ENCODE results near the gene BCR.

Gene BCR

DNA sequence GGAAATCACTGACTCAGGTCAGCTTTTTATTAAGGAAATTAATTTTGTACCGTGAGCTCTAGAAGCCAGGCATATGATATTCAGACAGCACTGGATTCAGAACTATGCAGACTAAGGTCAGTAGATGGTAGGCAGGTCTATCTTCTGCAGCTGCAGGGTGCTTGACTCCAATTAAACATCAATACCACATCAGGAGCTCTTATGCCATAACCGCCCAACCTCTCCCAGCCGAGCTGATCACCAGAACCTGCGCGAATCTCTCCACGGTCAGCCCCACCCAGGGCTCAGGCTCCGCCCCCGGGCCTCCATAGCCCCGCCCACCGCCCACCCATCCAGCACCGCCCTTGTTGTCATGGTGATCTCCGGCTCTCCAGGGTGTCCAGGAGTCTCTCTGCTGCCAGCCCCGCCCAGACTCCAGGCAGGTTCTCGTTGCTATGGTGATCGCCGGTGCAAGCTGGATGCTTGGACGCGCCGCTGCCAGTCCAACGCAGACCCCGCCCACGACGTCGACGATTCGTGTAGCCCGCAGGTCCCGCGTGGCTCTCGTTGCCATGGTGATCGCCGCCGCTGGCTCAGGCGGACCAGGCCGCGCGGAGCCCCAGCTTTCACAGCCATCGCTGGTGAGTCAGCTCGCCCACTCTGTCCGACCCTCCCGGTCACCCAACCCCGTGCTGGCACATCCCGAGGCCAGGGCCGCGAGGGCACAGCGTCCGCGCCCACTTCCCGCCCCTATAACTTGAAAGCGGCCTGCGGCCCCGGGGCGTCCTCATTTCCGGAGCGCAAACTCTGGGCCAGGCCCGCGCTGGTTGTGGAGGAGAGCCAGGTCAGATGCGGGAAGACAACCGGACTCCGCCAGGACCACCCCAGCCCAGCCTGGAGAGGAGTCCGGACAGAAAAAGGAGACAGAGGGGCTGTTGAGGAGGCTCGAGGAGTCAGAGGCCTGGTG is 35.1 kb upstream of the BCR start, which contains the start of gene RAB36:
Gene RAB36 (plus strand): TSS at position 546 of the 946 bp plus-strand sequence. CDS start 1,140 bp downstream, outside the sequence.
- H3K9me3 Mint-ChIP-seq (ENCODE audit: low read depth): no peaks in the 10 kb centered on the region
- peak within 1 kb of the TSS; percentile 22 for H3K27ac Mint-ChIP-seq
- H3K27me3 Mint-ChIP-seq: no peaks in the 10 kb centered on the region
- H3K4me1 Mint-ChIP-seq (ENCODE audit: low read depth): peaks cover 48% of the 10 kb centered on the region
- no peaks in the 10 kb centered on the region for H3K36me3 Mint-ChIP-seq
- H3K4me3 Mint-ChIP-seq: peak within 1 kb of the TSS; percentile 76

- no peak overlapping the region for H3K27ac Mint-ChIP-seq
- H3K27me3 Mint-ChIP-seq: no peaks in the 10 kb centered on the region
- H3K9me3 Mint-ChIP-seq (ENCODE audit: low read depth): no peaks in the 10 kb centered on the region
- no peak overlapping the region for H3K4me3 Mint-ChIP-seq
- peaks cover 41% of the 10 kb centered on the region for H3K4me1 Mint-ChIP-seq (ENCODE audit: low read depth)
- H3K36me3 Mint-ChIP-seq: no peaks in the 10 kb centered on the region
These were observed 34.3 kb upstream of the BCR start for GRCh38 chr22:23145878-23146470.

DNA sequence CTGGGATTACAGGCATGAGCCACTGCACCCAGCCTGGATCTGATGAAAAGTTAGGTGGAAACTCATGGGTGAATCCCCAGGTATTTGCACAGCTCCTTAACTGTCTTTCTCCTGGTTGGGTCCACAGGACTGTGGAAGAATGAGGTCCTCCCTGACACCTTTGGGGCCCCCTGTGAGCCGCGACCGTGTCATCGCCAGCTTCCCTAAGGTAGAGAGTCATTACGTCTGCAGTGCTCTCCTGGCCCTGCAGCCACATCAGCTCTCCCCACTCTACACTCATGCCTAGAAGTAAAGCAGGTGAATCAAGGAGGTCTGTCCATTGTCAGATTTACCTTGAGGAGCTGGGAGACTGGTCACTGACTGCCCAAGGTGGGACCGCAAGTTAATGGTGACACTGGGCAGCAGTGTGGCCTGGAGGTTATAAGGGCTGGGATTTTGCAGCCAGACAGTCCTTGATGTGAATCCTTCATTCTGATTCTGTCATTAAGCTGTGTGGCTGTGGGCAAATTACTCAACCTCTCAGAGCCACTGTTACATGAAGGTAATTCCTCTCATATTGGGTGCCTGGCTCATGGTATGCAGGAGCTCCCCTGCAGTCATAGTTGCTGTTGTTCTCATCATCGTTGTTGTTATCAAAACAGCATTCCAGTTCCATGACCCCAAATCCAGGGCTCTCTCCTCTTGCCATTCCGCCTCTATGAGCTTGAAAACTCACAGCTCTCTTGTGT is 33.7 kb upstream of the BCR start:
- no peak overlapping the region for H3K27ac Mint-ChIP-seq
- no peaks in the 10 kb centered on the region for H3K9me3 Mint-ChIP-seq (ENCODE audit: low read depth)
- no peaks in the 10 kb centered on the region for H3K27me3 Mint-ChIP-seq
- H3K36me3 Mint-ChIP-seq: no peaks in the 10 kb centered on the region
- H3K4me3 Mint-ChIP-seq: no peak overlapping the region
- H3K4me1 Mint-ChIP-seq (ENCODE audit: low read depth): peaks cover 36% of the 10 kb centered on the region

DNA sequence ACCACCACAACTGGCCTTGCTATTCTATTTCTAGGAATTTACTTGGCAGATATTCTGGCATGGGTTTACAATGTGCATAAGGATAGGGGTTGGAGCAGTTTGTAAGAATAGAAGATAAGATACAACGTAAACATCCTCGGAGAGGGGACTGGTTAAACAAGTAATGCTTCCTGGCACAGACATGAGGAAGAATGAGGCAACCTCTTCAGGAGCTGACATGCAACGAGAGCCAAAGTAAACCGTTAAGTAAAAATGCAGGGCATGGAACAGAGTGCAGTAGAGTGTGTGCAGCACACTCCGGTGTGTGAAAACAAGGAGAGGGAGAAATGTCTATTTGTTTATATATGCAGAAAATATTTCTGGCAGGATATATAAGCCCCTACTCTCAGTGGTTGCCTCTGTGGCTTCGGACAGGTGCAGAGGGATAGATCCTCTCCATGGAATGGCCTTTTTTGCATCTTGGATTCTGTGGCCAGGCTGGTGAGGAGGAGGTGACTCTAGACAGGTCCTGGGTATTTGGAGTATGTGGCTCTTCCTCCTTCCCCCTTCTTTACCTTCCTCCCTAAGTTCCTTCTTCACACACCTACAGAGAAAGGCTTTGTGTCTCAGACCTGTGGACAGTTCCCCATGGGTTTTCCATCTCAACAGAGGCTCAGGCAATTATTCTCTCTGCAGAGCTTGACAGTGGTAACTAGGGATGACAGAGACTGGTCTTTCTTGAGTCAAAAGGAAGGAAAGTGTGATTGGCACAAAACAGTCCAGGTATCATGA is 32.5 kb upstream of the BCR start:
- H3K27ac Mint-ChIP-seq: no peak overlapping the region
- no peaks in the 10 kb centered on the region for H3K27me3 Mint-ChIP-seq
- H3K4me3 Mint-ChIP-seq: no peak overlapping the region
- peaks cover 28% of the 10 kb centered on the region for H3K4me1 Mint-ChIP-seq (ENCODE audit: low read depth)
- H3K9me3 Mint-ChIP-seq (ENCODE audit: low read depth): no peaks in the 10 kb centered on the region
- H3K36me3 Mint-ChIP-seq: no peaks in the 10 kb centered on the region

DNA sequence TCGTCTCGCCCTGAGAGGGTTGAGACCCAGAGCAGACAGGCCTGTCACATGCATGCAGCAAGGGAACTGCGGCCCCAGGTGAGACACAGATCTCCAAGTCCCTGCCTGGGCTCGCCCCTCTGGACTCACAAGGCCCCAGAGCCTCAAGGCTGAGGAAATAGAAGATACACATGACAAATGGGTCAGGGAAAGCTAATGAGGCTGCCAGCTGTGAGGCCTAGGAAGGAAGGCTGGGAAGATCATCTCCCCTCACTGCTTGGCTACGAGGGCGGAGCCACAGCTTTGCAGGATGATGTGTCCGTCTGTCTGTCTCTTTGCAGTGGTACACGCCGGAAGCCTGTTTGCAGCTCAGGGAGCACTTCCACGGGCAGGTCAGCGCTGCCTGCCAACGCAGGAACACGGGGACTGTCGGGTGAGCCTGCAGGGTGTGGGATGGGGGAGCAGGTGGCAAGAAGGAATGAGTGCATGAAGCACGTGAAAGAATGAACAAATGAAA is 30.5 kb upstream of the BCR start:
- H3K27ac Mint-ChIP-seq: no peak overlapping the region
- no peak overlapping the region for H3K4me3 Mint-ChIP-seq
- H3K36me3 Mint-ChIP-seq: no peaks in the 10 kb centered on the region
- H3K27me3 Mint-ChIP-seq: no peaks in the 10 kb centered on the region
- peaks cover 27% of the 10 kb centered on the region for H3K4me1 Mint-ChIP-seq (ENCODE audit: low read depth)
- no peaks in the 10 kb centered on the region for H3K9me3 Mint-ChIP-seq (ENCODE audit: low read depth)

DNA sequence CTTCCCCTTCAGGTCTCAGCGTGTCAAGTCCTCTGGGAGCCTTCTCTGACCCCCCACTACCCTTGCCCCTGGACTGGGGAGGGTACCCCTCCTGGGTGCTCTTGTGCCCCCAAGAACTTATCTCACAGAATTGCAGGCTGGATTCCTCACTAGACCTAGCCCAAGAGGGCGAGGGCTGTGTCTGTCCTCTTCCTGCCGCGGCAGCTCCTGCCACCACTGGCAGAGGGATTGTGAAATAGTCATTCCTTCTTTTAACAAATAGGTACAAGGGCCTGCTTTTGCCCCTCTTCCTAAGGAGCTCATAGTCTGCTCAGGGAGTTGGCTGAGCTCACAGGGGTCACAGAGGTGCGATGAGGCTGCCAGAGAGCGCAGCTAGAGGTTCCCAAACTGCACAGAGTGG is 29.5 kb upstream of the BCR start:
- Mint-ChIP-seq H3K27me3 (no peaks in the 10 kb centered on the region), H3K4me3 (no peak overlapping the region), H3K4me1 (ENCODE audit: low read depth) (peaks cover 19% of the 10 kb centered on the region), H3K9me3 (ENCODE audit: low read depth) (no peaks in the 10 kb centered on the region), H3K27ac (no peak overlapping the region), H3K36me3 (no peaks in the 10 kb centered on the region)

- H3K27me3 Mint-ChIP-seq: no peaks in the 10 kb centered on the region
- H3K4me3 Mint-ChIP-seq: no peak overlapping the region
- H3K36me3 Mint-ChIP-seq: no peaks in the 10 kb centered on the region
- no peak overlapping the region for H3K27ac Mint-ChIP-seq
- peaks cover 15% of the 10 kb centered on the region for H3K4me1 Mint-ChIP-seq (ENCODE audit: low read depth)
- no peaks in the 10 kb centered on the region for H3K9me3 Mint-ChIP-seq (ENCODE audit: low read depth)
These were observed 28.5 kb upstream of the BCR start for GRCh38 chr22:23151827-23152226.

DNA sequence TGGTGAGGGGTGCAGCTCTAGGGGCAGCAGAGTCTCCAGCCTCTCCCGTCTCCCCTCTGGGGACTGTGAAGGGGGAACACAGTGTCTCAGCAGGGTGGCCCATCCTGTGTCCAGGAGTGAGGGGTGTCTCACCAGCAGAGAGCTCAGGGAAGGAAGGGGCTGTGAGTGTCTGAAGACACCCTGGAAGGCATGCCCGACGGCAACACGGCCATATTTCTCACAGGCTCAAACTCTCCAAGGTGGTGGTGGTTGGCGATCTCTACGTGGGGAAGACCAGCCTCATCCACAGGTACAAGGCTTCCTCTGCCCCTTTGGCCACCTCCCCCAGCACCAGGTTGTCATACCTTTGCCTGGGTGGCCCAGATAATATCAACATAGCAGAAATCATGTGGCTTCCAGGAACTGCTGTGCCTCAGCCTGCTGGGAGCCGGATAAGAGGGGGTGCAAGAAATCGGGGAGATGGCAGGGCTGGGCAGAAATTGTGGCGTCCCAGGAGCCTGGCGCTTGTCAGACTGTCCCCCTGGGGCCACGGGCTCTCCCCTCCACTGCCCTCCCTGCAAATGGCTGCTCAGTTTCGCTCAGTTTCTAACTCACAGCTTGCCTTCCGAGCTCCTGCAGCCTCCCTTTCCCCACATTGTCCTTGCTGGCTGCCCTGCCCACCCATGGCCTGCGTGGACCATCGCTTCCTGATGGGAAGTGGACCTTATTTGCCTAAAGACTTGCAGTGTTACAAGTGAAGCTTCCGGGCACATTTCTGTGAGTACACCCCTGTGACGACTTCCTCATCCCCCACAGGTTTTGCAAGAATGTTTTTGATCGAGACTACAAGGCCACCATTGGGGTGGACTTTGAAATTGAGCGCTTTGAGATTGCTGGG is 27.8 kb upstream of the BCR start:
- H3K4me1 Mint-ChIP-seq (ENCODE audit: low read depth): peaks cover 15% of the 10 kb centered on the region
- no peaks in the 10 kb centered on the region for H3K9me3 Mint-ChIP-seq (ENCODE audit: low read depth)
- no peaks in the 10 kb centered on the region for H3K27me3 Mint-ChIP-seq
- peak overlapping the region; percentile 54 for H3K4me3 Mint-ChIP-seq
- no peaks in the 10 kb centered on the region for H3K36me3 Mint-ChIP-seq
- peak overlapping the region; percentile 86 for H3K27ac Mint-ChIP-seq

- H3K9me3 Mint-ChIP-seq (ENCODE audit: low read depth): no peaks in the 10 kb centered on the region
- no peak overlapping the region for H3K27ac Mint-ChIP-seq
- H3K4me3 Mint-ChIP-seq: no peak overlapping the region
- peaks cover 15% of the 10 kb centered on the region for H3K4me1 Mint-ChIP-seq (ENCODE audit: low read depth)
- H3K36me3 Mint-ChIP-seq: no peaks in the 10 kb centered on the region
- no peaks in the 10 kb centered on the region for H3K27me3 Mint-ChIP-seq
These were observed 26.3 kb upstream of the BCR start for GRCh38 chr22:23153994-23154393.

DNA sequence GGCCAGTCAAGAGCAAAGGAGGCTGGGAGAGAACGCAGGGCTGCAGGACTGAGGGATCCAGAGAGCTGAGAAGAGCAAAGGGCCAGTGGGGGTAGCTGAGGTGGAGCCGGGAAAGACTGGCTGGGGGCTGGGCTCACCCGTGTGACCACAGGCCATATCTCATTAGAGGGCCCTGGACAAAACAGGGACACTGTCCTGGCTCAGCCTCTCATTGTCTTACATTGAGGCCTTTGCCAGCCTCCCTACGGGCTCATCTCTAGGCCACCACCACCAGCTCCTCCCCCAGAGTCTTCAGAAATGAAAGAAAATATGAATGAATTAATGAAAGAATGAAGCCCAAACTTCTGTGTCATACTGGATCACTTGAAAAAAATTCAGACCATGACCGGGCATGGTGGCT is 25.8 kb upstream of the BCR start:
- no peaks in the 10 kb centered on the region for H3K9me3 Mint-ChIP-seq (ENCODE audit: low read depth)
- H3K4me3 Mint-ChIP-seq: no peak overlapping the region
- peaks cover 15% of the 10 kb centered on the region for H3K4me1 Mint-ChIP-seq (ENCODE audit: low read depth)
- no peaks in the 10 kb centered on the region for H3K36me3 Mint-ChIP-seq
- no peak overlapping the region for H3K27ac Mint-ChIP-seq
- no peaks in the 10 kb centered on the region for H3K27me3 Mint-ChIP-seq

GRCh38 chr22:23155143-23155542 is 25.2 kb upstream of the BCR start:
- H3K4me1 Mint-ChIP-seq (ENCODE audit: low read depth): peaks cover 15% of the 10 kb centered on the region
- H3K27ac Mint-ChIP-seq: no peak overlapping the region
- H3K9me3 Mint-ChIP-seq (ENCODE audit: low read depth): no peaks in the 10 kb centered on the region
- H3K27me3 Mint-ChIP-seq: no peaks in the 10 kb centered on the region
- no peaks in the 10 kb centered on the region for H3K36me3 Mint-ChIP-seq
- H3K4me3 Mint-ChIP-seq: no peak overlapping the region

GRCh38 chr22:23155831-23156230 is 24.5 kb upstream of the BCR start:
- H3K27ac Mint-ChIP-seq: no peak overlapping the region
- peaks cover 15% of the 10 kb centered on the region for H3K4me1 Mint-ChIP-seq (ENCODE audit: low read depth)
- no peaks in the 10 kb centered on the region for H3K9me3 Mint-ChIP-seq (ENCODE audit: low read depth)
- no peaks in the 10 kb centered on the region for H3K36me3 Mint-ChIP-seq
- no peaks in the 10 kb centered on the region for H3K27me3 Mint-ChIP-seq
- H3K4me3 Mint-ChIP-seq: no peak overlapping the region

DNA sequence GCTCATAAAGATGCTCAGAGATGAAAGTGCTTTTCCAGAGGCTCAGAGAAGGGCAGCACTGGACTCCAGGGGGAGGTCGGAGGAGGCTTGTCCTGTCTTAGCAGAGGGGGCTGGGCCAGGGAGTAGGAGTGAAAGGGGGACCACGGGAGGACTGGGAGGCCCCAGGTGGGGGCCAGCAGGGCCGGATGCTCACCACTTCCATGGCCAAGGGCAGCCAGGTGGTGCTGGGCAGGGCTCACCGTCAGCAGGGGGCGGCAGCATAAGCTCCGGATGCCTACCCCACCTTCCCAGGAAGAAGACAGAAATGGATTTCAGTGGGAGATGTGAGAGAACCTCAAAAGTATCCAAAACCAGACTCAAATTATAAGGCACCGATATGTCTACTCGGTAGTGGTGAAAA is 24.0 kb upstream of the BCR start:
- Mint-ChIP-seq H3K9me3 (ENCODE audit: low read depth) (no peaks in the 10 kb centered on the region), H3K4me1 (ENCODE audit: low read depth) (peaks cover 15% of the 10 kb centered on the region), H3K36me3 (no peaks in the 10 kb centered on the region), H3K4me3 (no peak overlapping the region), H3K27me3 (no peaks in the 10 kb centered on the region), H3K27ac (no peak overlapping the region)
